KMS-11 (cell line): ENCODE measurements around the gene PDLIM5.

ENCODE experiments used
- H2AFZ ChIP-seq: fragments of 200-600 bp; sonication (generic); 2 replicates; pipeline ENCODE4 v1.6.1; 2016; ENCODE audit warnings: antibody characterized with exemption, mixed run types, low read depth
- H3K27ac ChIP-seq: fragments of 200-600 bp; sonication (generic); 2 replicates; pipeline ENCODE4 v1.6.1; 2016; ENCODE audit warnings: mild to moderate bottlenecking, mixed run types
- H3K27me3 ChIP-seq: fragments of 200-600 bp; sonication (generic); 2 replicates; pipeline ENCODE4 v1.6.1; 2017; ENCODE audit warnings: mild to moderate bottlenecking, low read depth, mixed run types, moderate library complexity; ENCODE audit not compliant: insufficient read depth
- H3K36me3 ChIP-seq: fragments of 200-600 bp; sonication (generic); 2 replicates; pipeline ENCODE4 v1.6.1; 2017; ENCODE audit warnings: mild to moderate bottlenecking, mixed run types; ENCODE audit not compliant: insufficient read depth
- H3K4me1 ChIP-seq: fragments of 200-600 bp; sonication (generic); 2 replicates; pipeline ENCODE4 v1.6.1; 2016; ENCODE audit warnings: mild to moderate bottlenecking, low read depth, mixed run types; ENCODE audit not compliant: poor library complexity, severe bottlenecking
- H3K4me2 ChIP-seq: fragments of 200-600 bp; sonication (generic); 2 replicates; pipeline ENCODE4 v1.7.0; 2016; ENCODE audit warnings: mild to moderate bottlenecking, mixed run types
- H3K4me3 ChIP-seq: fragments of 200-600 bp; sonication (generic); IDR thresholded peaks from 2 replicates; pipeline ENCODE4 v1.6.1; 2017; ENCODE audit warnings: low read depth, low read length, mixed read lengths; ENCODE audit not compliant: insufficient read depth
- H3K79me2 ChIP-seq: fragments of 200-600 bp; sonication (generic); 2 replicates; pipeline ENCODE4 v1.6.1; 2016; ENCODE audit warnings: low read depth, mixed run types; ENCODE audit not compliant: insufficient read depth
- H3K9ac ChIP-seq: fragments of 200-600 bp; sonication (generic); 2 replicates; pipeline ENCODE4 v1.6.1; 2016; ENCODE audit warnings: mild to moderate bottlenecking, mixed run types
- H4K20me1 ChIP-seq: fragments of 200-600 bp; sonication (generic); 2 replicates; pipeline ENCODE4 v1.6.1; 2016; ENCODE audit warnings: mild to moderate bottlenecking, mixed run types; ENCODE audit not compliant: insufficient read depth
- TF ChIP-seq, protein P1 (sequence below): fragments of 200-600 bp; sonication (generic); conservative IDR thresholded peaks from 2 replicates; pipeline ENCODE4 v1.6.1; 2017; ENCODE audit warnings: low read depth, mild to moderate bottlenecking, antibody characterized with exemption, low read length, moderate library complexity, mixed read lengths

PDLIM5 gene

GRCh38 chr4:94665500-94666404, 214.0 kb downstream of the PDLIM5 start:
- H3K9ac ChIP-seq, result no peak overlapping the region
- H3K27me3 ChIP-seq, result no peaks in the 10 kb centered on the region
- no peaks in the 10 kb centered on the region for H4K20me1 ChIP-seq
- peaks cover 2% of the 10 kb centered on the region for H3K4me1 ChIP-seq
- no peak overlapping the region for H3K4me3 ChIP-seq
- H3K27ac ChIP-seq, result no peak overlapping the region
- H3K79me2 ChIP-seq, result no peaks in the 10 kb centered on the region
- no peak overlapping the region for H2AFZ ChIP-seq
- no peak overlapping the region for H3K4me2 ChIP-seq
- H3K36me3 ChIP-seq, result no peaks in the 10 kb centered on the region
- TF ChIP-seq, protein P1, sequence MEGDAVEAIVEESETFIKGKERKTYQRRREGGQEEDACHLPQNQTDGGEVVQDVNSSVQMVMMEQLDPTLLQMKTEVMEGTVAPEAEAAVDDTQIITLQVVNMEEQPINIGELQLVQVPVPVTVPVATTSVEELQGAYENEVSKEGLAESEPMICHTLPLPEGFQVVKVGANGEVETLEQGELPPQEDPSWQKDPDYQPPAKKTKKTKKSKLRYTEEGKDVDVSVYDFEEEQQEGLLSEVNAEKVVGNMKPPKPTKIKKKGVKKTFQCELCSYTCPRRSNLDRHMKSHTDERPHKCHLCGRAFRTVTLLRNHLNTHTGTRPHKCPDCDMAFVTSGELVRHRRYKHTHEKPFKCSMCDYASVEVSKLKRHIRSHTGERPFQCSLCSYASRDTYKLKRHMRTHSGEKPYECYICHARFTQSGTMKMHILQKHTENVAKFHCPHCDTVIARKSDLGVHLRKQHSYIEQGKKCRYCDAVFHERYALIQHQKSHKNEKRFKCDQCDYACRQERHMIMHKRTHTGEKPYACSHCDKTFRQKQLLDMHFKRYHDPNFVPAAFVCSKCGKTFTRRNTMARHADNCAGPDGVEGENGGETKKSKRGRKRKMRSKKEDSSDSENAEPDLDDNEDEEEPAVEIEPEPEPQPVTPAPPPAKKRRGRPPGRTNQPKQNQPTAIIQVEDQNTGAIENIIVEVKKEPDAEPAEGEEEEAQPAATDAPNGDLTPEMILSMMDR, result no peak

GRCh38 chr4:94668724-94669123, 217.0 kb downstream of the PDLIM5 start:
- no peak overlapping the region for H3K4me3 ChIP-seq
- H2AFZ ChIP-seq, result no peak overlapping the region
- no peaks in the 10 kb centered on the region for H3K36me3 ChIP-seq
- no peaks in the 10 kb centered on the region for H3K79me2 ChIP-seq
- no peaks in the 10 kb centered on the region for H4K20me1 ChIP-seq
- TF ChIP-seq, protein P1, result no peak
- no peak overlapping the region for H3K9ac ChIP-seq
- H3K27ac ChIP-seq, result no peak overlapping the region
- no peaks in the 10 kb centered on the region for H3K4me1 ChIP-seq
- H3K27me3 ChIP-seq, result no peaks in the 10 kb centered on the region
- no peak overlapping the region for H3K4me2 ChIP-seq

DNA sequence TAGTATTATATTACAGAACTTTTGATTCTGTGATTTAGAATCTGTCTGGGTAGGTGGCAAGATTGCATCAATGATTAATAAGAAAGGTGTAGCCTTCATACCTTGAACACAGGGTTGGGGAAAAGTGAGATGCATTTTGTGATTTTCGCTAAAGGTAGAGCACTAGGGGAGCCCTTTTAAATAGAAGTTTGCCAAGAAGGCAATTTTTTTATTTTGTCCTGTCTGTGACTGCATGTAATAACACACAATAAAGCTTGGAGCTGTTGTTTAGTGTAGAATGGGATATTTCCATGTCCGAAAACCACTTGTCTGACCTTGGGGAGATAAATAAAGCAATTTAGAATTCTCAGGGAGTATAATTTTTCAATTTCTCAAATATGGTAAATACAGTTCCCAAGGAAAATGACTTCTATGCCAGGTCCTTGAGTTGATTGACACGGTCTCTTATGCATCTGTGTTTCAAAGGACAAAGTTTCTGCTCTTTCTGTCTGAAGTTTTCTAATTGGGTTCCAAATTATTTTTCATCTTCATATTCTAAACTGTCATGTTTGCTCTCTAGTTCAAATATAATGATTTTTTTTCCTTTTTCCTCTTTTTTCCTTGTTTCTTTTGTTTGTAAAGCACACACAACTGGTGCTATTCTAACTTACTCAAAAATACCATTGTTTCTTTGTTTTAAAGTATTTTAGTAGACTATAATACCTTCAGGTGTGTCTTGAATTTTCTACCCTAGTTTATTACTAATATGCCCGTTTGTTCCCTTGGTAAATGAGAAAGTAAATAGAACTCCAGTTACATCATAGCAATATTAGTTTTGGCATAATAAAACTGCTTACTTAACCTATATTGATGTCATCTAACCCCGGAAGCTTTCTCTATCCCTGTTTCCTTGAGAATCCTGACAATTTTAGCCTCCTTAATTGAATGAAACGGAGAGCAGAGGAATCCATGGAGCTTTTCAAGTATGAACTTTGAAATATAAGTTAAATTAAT, 218.2 kb downstream of the PDLIM5 start:
- TF ChIP-seq, protein P1, result no peak

DNA sequence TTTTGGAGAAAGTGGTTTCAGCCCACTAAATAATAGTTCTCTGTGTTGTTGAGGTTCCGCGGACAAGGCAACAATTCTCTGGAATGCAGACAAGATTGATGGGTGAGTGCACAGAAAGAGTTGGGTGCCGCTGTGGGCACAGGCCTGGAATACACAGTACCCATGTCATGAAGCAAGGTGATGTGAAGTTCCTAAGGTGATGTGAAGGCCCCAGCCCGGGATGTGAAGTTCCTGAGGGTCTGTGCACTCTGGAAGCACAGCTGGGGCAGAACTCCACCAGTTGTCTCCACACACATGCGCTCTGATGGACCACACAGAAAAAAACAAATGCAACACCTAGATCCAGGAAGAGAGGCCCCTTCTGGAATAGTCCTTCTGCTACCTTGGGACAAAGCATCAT, 219.4 kb downstream of the PDLIM5 start:
- no peak overlapping the region for H3K27ac ChIP-seq
- no peak overlapping the region for H3K4me2 ChIP-seq
- no peaks in the 10 kb centered on the region for H3K36me3 ChIP-seq
- TF ChIP-seq, protein P1, result no peak
- H4K20me1 ChIP-seq, result no peaks in the 10 kb centered on the region
- H3K4me1 ChIP-seq, result no peaks in the 10 kb centered on the region
- H3K79me2 ChIP-seq, result no peaks in the 10 kb centered on the region
- no peak overlapping the region for H3K9ac ChIP-seq
- H3K27me3 ChIP-seq, result no peaks in the 10 kb centered on the region
- no peak overlapping the region for H2AFZ ChIP-seq
- no peak overlapping the region for H3K4me3 ChIP-seq

More for the DNA sequence above, 218.2 kb downstream of the PDLIM5 start:
- Histone ChIP-seq H3K9ac (no peak overlapping the region), H3K79me2 (no peaks in the 10 kb centered on the region), H2AFZ (no peak overlapping the region), H3K27me3 (no peaks in the 10 kb centered on the region), H3K4me1 (no peaks in the 10 kb centered on the region), H3K4me2 (no peak overlapping the region), H3K4me3 (no peak overlapping the region), H3K36me3 (no peaks in the 10 kb centered on the region), H4K20me1 (no peaks in the 10 kb centered on the region), H3K27ac (no peak overlapping the region)
